NCI-H446 treated with DMSO at 0.1 percent for 48 hours (cell line): ENCODE results near the gene ATG10.
"Not testable (repeated sequence)": the region's sequence is repeated elsewhere in the genome, so short reads cannot be mapped to it uniquely, and the experiment has no call there.

ENCODE experiments used
- DNase-seq: peaks from one replicate; lab custom pipeline; 2025; lab: John Stamatoyannopoulos, UW

ATG10 gene

DNA sequence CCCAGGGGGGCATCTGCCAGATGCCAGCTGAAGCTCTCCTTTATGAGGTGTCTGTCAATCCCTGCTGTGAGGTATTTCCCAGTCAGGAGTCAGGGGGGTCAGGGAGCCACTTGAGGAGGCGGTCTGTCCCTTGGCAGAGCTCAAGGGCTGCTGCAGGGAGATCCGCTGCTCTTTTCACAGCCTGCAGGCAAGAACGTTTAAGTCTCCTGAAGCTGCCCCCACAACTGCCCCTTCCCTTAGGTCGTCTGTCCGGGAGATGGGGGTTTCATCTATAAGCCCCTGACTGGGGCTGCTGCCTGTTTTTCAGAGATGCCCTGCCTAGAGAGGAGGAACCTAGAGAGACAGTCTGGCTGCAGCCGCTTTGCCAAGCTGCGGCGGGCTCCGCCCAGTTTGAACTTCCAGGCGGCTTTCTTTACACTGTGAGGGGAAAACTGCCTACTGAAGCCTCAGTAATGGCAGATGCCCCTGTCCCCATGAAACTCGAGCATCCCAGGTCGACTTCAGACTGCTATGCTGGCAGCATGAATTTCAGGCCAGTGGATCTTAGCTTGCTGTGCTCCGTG, 158.0 kb downstream of the ATG10 start:
- DNase-seq, result no peak

DNA sequence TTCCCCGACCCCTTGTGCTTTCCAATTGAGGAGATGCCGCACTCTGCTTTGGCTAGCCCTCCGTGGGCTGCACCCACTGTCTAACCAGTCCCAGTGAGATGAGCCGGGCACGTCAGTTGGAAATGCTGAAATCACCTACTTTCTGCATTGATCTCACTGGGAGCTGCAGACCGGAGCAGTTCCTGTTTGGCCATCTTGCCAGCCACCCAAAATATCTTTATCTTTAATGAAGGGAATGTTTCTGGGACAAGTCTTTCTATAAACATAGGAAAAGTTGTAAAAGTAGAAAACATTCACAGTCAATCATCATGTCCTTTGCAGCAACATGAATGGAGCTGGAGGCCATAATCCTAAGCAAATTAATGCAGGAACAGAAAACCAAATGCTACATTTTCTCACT, 158.8 kb downstream of the ATG10 start:
- no peak for DNase-seq

GRCh38 chr5:82137205-82137604, 165.4 kb downstream of the ATG10 start:
- no peak for DNase-seq

GRCh38 chr5:82139837-82140236, 168.0 kb downstream of the ATG10 start:
- DNase-seq, result not testable (repeated sequence)

DNA sequence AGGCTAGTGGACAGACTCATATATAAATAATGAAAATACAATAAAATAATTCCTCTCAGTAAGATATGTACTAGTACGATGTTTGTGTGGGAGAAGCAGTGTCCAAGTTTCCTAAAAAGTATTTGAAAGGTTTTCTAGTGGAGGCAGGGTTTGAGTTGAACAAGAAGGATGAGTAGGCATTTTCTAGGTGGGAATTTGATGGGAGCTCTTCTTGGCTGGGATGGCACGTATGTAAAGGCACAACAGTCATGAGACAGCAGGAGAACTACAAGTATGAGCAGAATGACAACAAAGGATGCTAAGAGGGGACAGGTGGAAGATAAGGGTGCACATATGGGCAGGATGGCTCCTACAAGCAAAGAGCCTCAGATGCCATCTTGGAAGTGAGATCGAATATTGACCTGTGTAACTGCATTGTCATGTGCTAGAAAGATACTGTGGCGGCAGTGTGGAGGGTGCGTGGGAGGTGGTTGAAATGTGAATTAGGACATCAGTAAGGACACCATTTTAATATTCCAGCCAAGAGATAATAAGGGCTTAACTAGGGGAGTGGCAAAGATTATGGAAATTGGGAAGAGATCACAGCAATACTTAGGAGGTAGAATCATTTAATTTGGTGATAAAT, 170.5 kb downstream of the ATG10 start:
- DNase-seq, result no peak

GRCh38 chr5:82142928-82143577, 171.2 kb downstream of the ATG10 start:
- no peak for DNase-seq

GRCh38 chr5:82147860-82148573, 176.2 kb downstream of the ATG10 start:
- no peak for DNase-seq

DNA sequence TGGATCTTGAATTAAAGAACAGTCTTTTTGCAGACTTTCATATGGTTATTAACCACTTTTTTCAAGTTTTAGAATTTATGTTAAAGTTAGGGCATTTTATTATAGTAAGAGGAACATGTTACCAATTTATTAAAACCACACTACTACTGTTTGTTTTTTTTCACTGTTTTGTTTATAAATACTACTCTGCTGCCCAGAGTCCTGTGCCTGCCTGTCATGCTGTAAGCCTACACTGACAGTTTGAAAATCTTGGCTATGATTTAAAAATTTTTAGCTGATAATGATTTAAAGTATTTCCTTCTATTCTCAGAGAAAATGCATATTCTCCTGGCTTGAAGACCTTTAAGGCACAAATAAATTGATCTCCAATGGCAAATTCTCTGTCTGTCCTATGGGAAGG, 177.6 kb downstream of the ATG10 start:
- no peak for DNase-seq

GRCh38 chr5:82150559-82150958, 178.7 kb downstream of the ATG10 start:
- no peak for DNase-seq

DNA sequence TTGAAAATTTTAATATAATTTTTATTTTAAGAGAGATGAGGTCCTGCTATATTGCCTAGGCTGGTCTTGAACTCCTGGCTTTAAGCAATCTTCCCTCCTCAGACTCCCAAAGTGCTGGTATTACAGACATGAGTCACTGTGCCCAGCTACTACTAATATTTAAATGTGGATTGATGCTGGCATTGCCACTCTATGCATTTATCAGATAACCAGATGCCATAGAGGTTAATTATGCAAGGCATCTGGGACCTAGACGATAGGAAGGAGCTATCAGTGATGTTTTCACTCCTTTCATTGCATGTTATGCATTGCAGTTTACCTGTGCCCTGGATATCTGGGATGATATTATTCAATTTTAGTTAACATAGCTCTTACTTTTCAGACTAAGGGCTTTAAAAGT, 179.4 kb downstream of the ATG10 start:
- no peak for DNase-seq

DNA sequence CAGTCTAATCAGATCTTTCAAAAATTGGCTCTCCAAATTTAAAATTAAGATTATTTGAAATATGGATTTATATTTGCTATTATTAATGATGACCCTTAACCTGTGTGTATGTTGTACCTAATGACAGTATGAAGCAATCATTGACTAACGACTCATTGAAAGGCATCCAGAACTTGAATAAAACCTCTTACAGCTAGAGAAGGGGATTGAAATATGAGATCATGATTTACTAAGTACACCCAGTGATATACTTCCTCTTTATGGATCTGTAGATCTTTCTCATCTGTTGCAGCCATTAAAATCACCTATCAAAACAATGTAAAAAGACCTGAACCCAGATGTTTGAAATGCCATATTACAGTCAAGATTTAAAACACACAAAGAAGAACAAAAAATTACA, 179.8 kb downstream of the ATG10 start:
- DNase-seq, result no peak

- DNase-seq, result no peak
Observed at GRCh38 chr5:82152978-82153481, 181.2 kb downstream of the ATG10 start.

- DNase-seq, result no peak
Observed at GRCh38 chr5:82154776-82155175, 183.0 kb downstream of the ATG10 start.

DNA sequence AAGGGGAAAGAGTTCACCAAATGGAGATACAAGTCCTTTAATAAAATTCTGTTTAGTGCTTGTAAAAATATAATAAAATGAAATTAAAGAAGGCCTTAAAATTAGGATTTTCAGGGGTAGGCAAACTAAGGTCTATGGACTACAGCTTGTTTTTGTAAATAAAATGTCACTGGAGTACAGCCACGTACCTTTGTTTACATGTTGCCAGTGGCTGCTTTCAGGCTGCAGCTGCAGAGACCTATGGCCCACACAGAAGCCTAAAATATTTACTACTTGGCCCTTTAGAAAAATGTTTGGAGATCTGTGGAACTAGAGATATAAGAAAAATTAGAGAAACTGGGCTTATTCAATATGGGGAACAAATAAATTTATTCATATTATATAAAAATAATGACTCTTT, 183.5 kb downstream of the ATG10 start:
- DNase-seq, result no peak

- DNase-seq, result no peak
Observed at GRCh38 chr5:82156874-82157273, 185.1 kb downstream of the ATG10 start.

DNA sequence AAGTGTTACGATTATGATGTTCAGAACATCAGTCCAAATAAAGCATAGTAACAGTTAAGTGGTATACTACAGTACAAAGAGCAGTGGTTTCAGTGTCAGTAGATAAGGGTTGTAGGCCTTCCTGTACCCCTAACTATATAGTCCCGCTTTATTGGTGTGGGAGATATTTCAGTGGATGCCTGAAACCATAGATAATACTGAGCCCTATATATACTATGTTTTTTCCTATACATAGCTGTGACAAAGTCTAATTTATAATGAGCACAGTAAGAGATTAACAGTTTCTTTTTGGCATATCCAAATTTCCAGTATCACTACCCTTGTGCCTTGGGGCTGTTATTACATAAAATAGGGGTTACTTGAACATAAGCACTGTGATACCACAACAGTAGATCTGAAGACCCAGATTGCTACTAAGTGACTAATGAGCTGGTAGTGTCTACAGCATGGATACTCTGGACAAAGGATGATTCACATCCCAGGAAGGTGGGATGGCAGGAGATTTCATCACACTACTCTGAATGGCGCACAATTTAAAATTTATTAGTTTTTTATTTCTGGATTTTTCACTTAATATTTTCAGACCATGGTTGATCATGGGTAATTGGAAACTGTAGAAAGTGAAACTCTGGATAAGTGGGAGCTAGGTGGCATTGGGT, 187.1 kb downstream of the ATG10 start:
- no peak for DNase-seq

DNA sequence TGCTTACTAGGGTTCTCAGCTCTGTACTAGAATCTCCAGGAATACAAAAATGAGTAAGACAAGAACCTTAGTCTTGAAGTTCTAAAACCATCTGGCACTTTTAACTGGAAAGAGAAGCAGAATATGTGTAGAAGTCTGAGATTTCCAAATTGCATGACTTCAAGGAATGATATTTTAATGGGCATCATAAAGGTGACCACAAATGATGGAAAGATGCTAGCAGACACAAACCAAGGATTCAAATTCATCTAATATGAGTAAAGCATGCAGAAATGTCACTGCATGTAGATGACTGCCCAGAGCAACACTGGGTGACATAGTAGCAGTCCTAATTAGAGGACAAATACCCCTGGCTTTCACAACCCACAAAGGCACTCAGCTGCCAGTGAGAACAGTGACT, 189.1 kb downstream of the ATG10 start:
- no peak for DNase-seq

DNA sequence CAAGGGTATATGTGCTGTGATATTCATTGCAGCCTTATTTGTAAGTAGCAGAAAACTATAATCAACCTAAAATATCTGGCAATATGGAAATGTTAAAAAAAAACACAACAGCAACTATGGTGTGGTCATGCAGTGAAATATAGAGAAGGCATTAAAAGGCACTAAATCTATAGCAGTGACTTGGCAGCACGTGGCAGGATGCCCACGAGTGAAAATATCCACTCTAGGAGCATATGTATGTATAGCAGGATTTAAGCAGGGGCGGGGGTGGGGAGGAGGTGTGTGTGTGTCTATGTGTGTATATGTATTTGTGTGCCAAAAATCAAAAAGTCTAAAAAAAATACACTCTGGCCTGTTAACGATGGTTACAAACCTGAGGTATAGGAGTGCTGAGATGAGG, 190.8 kb downstream of the ATG10 start:
- DNase-seq, result no peak

DNA sequence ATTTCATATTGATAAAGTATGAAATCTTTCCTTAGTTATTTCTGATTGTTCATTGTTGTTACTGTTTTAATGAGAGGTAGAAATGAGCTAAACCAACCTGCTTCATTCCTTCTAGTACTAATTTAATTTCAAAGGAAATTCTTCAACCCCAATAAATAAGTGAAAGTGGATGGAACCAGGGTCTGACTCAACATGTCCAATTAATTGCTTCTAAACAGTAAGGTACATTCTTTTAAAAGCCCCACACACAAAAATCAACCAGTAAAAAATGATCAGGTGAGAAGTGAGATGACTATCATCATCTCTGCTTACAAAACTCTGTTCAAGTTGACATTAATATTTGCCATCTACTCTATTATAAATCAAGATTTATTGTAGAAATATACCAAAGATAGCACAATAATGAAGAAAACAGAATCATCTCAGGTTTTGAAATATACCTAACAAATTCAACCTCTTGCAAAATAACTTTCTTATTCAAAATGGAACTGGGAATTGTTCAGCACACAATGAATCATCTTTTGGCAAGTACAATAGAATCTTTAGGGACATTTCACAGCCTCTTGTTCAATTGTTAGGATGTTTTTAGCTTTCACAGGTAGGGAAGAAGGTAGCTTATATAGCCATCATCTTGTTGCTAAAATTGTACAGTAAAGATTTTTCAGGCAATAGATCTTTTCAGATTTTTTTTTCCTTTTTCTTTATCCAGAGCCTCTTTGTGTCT, 191.8 kb downstream of the ATG10 start:
- DNase-seq, result peak; percentile 11

DNA sequence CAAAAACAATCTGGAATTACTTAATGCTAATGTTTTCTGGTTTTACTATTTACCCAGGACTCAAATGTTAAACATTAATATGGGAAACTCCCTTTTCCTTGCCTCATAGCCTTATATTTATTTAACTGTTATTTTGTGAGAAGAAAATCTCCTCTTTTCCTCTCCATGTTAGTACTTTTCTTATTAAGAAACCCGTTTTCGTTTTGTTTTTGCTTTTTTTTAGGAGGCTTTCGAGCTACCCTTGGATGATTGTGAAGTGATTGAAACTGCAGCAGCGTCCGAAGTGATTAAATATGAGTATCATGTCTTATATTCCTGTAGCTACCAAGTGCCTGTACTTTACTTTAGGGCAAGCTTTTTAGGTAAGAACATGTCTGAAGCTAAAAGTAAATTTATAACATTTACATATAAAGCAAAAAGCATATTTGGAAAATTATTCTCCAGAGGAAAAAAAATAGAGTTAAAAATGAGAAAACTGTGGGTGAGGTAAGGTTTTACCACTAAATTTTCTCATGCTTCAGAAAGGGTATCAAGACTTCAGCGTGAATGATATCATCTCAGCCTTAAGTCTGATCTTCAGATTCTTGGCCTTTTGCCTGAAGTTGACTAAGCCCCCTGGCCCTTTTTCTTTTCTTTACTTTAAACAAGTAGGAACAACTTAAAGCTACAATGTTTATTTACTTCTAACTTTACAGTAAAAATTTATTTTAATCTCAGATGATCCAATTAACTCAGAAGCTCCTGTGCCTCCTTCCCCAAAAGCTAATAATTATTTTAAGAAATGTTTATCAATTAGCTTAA, 192.6 kb downstream of the ATG10 start:
- DNase-seq, result peak; percentile 71
